HCT116 (cell line): ENCODE results near the gene KXD1.

Experiments used
- CBX3 ChIP-seq: IDR thresholded peaks from 2 replicates; pipeline ENCODE4 v1.6.1; 2012; ENCODE audit warnings: low read depth
- CEBPB ChIP-seq: IDR thresholded peaks from 2 replicates; pipeline ENCODE4 v1.6.1; 2012; ENCODE audit warnings: low read depth
- CTCF ChIP-seq, 3 experiments: fragments of 200-600 bp in 1 of 3; sonication (generic) in 1 of 3; IDR thresholded peaks in 2 of 3; conservative IDR thresholded peaks in 1 of 3; 2 replicates each; pipeline ENCODE4 v1.5.1; 2012 to 2017; ENCODE audit warnings: low read depth in 2 of 3, low read length in 2 of 3, antibody characterized with exemption in 1 of 3, borderline replicate concordance in 1 of 3, control low read depth in 1 of 3, mild to moderate bottlenecking in 1 of 3, mixed read lengths in 1 of 3, mixed run types in 1 of 3, moderate library complexity in 1 of 3; ENCODE audit not compliant: insufficient read depth in 1 of 3
- EGR1 ChIP-seq: IDR thresholded peaks from 2 replicates; pipeline ENCODE4 v1.6.1; 2012; ENCODE audit warnings: low read depth
- EZH2 ChIP-seq: fragments of 200-600 bp; sonication (generic); IDR thresholded peaks from 2 replicates; pipeline ENCODE4 v1.6.1; 2017; ENCODE audit warnings: antibody characterized with exemption, mixed run types
- POLR2A ChIP-seq: IDR thresholded peaks from 2 replicates; pipeline ENCODE4 v1.7.0; 2011; ENCODE audit warnings: borderline replicate concordance; ENCODE audit not compliant: insufficient read depth, insufficient read length; ENCODE audit errors: extremely low read depth
- REST ChIP-seq: IDR thresholded peaks from 2 replicates; pipeline ENCODE4 v1.6.1; 2012; ENCODE audit warnings: low read depth
- SP1 ChIP-seq: IDR thresholded peaks from 2 replicates; pipeline ENCODE4 v1.6.1; 2012; ENCODE audit warnings: low read depth
- TCF7L2 ChIP-seq: IDR thresholded peaks from 2 replicates; pipeline ENCODE4 v1.7.0; 2011; ENCODE audit warnings: borderline replicate concordance, inconsistent platforms; ENCODE audit not compliant: insufficient read depth, insufficient read length; ENCODE audit errors: extremely low read depth

DNA sequence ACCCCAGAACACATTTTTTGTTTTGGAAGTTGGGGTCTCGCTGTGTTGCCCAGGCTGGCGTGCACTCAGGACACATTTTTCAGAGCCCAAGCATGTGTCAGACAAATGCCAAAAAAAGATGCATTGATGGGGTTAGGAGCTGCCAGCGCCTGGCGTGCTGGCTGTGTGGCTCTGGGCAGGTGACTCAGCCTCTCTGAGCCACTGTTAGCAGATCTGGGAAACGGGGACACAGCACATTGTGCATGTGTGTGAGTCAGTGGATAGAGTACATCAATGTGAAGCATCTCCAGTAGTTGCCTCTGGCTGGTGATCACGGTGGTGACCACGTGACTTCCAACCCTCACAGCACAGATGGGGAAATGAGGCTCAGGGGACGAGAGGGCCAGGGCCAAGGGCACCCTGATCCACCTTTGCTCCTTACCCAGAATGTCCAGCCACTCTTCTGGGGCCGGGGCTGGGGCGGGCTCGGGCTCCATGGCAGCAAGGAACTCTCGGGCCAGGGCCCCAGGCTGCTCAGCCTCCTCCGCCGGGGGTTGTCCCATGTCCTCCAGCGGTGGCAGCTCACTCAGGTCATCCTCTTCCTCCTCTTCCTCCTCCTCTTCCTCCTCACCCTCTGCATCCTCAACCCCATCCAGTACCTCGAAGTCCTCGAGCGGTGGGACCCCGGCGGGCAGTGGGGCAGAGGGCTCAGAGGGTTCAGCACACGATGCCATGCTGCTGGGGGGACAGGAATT lies 16.2 kb upstream of the KXD1 start:
- TF ChIP-seq EZH2: no peak
- no peak for TF ChIP-seq CTCF (IDR thresholded peaks at IDR 0.05 in 2 of 3, conservative IDR thresholded peaks at IDR 0.05 in 1 of 3; ENCODE audit: borderline replicate concordance in 1 of 3, insufficient read depth in 1 of 3, low read depth in 2 of 3, low read length in 2 of 3)
- TF ChIP-seq CEBPB: no peak
- no peak for TF ChIP-seq POLR2A
- no peak for TF ChIP-seq CBX3
- TF ChIP-seq EGR1: no peak
- no peak for TF ChIP-seq REST
- TF ChIP-seq SP1: no peak
- TF ChIP-seq TCF7L2: no peak
